GM19372 (cell line): ENCODE results near the gene PLCB4.
"Not testable (repeated sequence)": the region's sequence is repeated elsewhere in the genome, so short reads cannot be mapped to it uniquely, and the experiment has no call there.

ENCODE experiments used
- ATAC-seq: cut with Tn5 transposase; IDR thresholded peaks from one replicate; pipeline ENCODE4 v1.9.1; 2021; ENCODE audit warnings: mild to moderate bottlenecking, low read depth, moderate library complexity; ENCODE audit not compliant: unreplicated experiment

PLCB4 gene

GRCh38 chr20:9139106-9139833, 70.4 kb downstream of the PLCB4 start:
- no peak for ATAC-seq

- ATAC-seq, result no peak
Observed at GRCh38 chr20:9140162-9140760, 71.4 kb downstream of the PLCB4 start.

GRCh38 chr20:9141070-9141469, 72.2 kb downstream of the PLCB4 start:
- no peak for ATAC-seq

- ATAC-seq, result no peak
Observed at GRCh38 chr20:9141921-9142320, 73.0 kb downstream of the PLCB4 start.

GRCh38 chr20:9142809-9143208, 73.9 kb downstream of the PLCB4 start:
- ATAC-seq, result no peak

GRCh38 chr20:9143926-9144325, 75.0 kb downstream of the PLCB4 start:
- no peak for ATAC-seq

- ATAC-seq, result no peak
Observed at GRCh38 chr20:9144643-9145042, 75.8 kb downstream of the PLCB4 start.

GRCh38 chr20:9145142-9145541, 76.3 kb downstream of the PLCB4 start:
- no peak for ATAC-seq

GRCh38 chr20:9146649-9147048, 77.8 kb downstream of the PLCB4 start:
- ATAC-seq, result no peak

GRCh38 chr20:9147547-9148024, 78.7 kb downstream of the PLCB4 start:
- no peak for ATAC-seq

GRCh38 chr20:9148291-9148690, 79.4 kb downstream of the PLCB4 start:
- ATAC-seq, result no peak

- no peak for ATAC-seq
Observed at GRCh38 chr20:9149087-9149486, 80.2 kb downstream of the PLCB4 start.

GRCh38 chr20:9149796-9150195, 80.9 kb downstream of the PLCB4 start:
- ATAC-seq, result no peak

GRCh38 chr20:9150679-9151078, 81.8 kb downstream of the PLCB4 start:
- ATAC-seq, result no peak

GRCh38 chr20:9152139-9152538, 83.3 kb downstream of the PLCB4 start:
- not testable (repeated sequence) for ATAC-seq

- no peak for ATAC-seq
Observed at GRCh38 chr20:9154464-9155024, 85.7 kb downstream of the PLCB4 start.

- ATAC-seq, result no peak
Observed at GRCh38 chr20:9156529-9157280, 87.8 kb downstream of the PLCB4 start.

GRCh38 chr20:9160331-9160730, 91.4 kb downstream of the PLCB4 start:
- ATAC-seq, result no peak

- no peak for ATAC-seq
Observed at GRCh38 chr20:9160757-9161156, 91.9 kb downstream of the PLCB4 start.

GRCh38 chr20:9161311-9161710, 92.4 kb downstream of the PLCB4 start:
- no peak for ATAC-seq

GRCh38 chr20:9163251-9163650, 94.4 kb downstream of the PLCB4 start:
- no peak for ATAC-seq
